MG63 (cell line): ENCODE results near the gene BOK. TPM values are rescaled to one million over a fixed set of nuclear protein-coding genes. Genes with fewer than 3 reads are reported as not detected.

Source experiments
- DNase-seq: peaks from one replicate; pipeline ENCODE4 v3.0.0-alpha.2; 2020
- H3K27me3 ChIP-seq: fragments of 250-450 bp; sonication (Bioruptor Pico); 2 replicates; pipeline ENCODE4 v1.5.1; 2020; ENCODE audit warnings: mild to moderate bottlenecking, moderate library complexity
- H3K36me3 ChIP-seq: fragments of 250-450 bp; sonication (Bioruptor Pico); 2 replicates; pipeline ENCODE4 v1.5.1; 2020; ENCODE audit warnings: mild to moderate bottlenecking, moderate library complexity
- H3K4me3 ChIP-seq: fragments of 250-450 bp; sonication (Bioruptor Pico); 2 replicates; pipeline ENCODE4 v1.5.1; 2020; ENCODE audit warnings: mild to moderate bottlenecking, moderate library complexity
- H3K9me3 ChIP-seq: fragments of 250-450 bp; sonication (Bioruptor Pico); 2 replicates; pipeline ENCODE4 v1.5.1; 2020; ENCODE audit warnings: mild to moderate bottlenecking, moderate library complexity
- total RNA-seq: library from RNA; depleted of rRNA; stranded (reverse); fragments of >200 nt; shearing (Covaris generic); gene quantifications from 2 replicates; pipeline ENCODE4 v1.2.3, GENCODE V29; 2014; ENCODE audit warnings: low replicate concordance; rRNA removed

The BOK gene
- total RNA-seq, 1 experiment from 2014 or later: 1.6 TPM

GRCh38 chr2:241617431-241618154, 59.0 kb downstream of the BOK start:
- DNase-seq: no peak
- H3K36me3 ChIP-seq: peaks cover 44% of the 10 kb centered on the region
- H3K9me3 ChIP-seq: peaks cover 4% of the 10 kb centered on the region; the same call in 1 of the 2 replicates
- H3K4me3 ChIP-seq: no peak overlapping the region
- H3K27me3 ChIP-seq: no peaks in the 10 kb centered on the region

- no peak for DNase-seq
- Histone ChIP-seq H3K4me3 (no peak overlapping the region), H3K9me3 (peaks cover 4% of the 10 kb centered on the region; the same call in 1 of the 2 replicates), H3K36me3 (peaks cover 51% of the 10 kb centered on the region), H3K27me3 (no peaks in the 10 kb centered on the region)
Measured at GRCh38 chr2:241618296-241618805, 59.8 kb downstream of the BOK start.

- DNase-seq: no peak
- H3K27me3 ChIP-seq: no peaks in the 10 kb centered on the region
- H3K4me3 ChIP-seq: no peak overlapping the region
- peaks cover 49% of the 10 kb centered on the region for H3K36me3 ChIP-seq
- H3K9me3 ChIP-seq: peaks cover 4% of the 10 kb centered on the region; the same call in 1 of the 2 replicates
Measured at GRCh38 chr2:241618829-241619228, 60.3 kb downstream of the BOK start.

- H3K9me3 ChIP-seq: peaks cover 4% of the 10 kb centered on the region; the same call in 1 of the 2 replicates
- H3K4me3 ChIP-seq: no peak overlapping the region
- peaks cover 57% of the 10 kb centered on the region for H3K36me3 ChIP-seq
- no peaks in the 10 kb centered on the region for H3K27me3 ChIP-seq
- DNase-seq: no peak
Measured at GRCh38 chr2:241619597-241620418, 61.3 kb downstream of the BOK start.

- Histone ChIP-seq H3K4me3 (no peak overlapping the region), H3K27me3 (no peaks in the 10 kb centered on the region), H3K9me3 (peaks cover 4% of the 10 kb centered on the region; the same call in 1 of the 2 replicates), H3K36me3 (peaks cover 61% of the 10 kb centered on the region)
- peak; percentile 53 for DNase-seq
Measured at GRCh38 chr2:241620419-241620769, 61.8 kb downstream of the BOK start.

Other genes with a start within 250 kb of the BOK start
- 383 and 447 TPM in 2 replicates for gene HDLBP, start 243.1 kb upstream of the BOK start, total RNA-seq
- 348 and 489 TPM in 2 replicates for gene SEPTIN2, start 242.8 kb upstream of the BOK start, total RNA-seq
- 35.6 and 37.4 TPM in 2 replicates for gene FARP2, start 202.5 kb upstream of the BOK start, total RNA-seq
- gene STK25, start 50.2 kb upstream of the BOK start, total RNA-seq: 176 and 432 TPM in 2 replicates
- 72.2 and 110 TPM in 2 replicates for gene THAP4, start 78.4 kb downstream of the BOK start, total RNA-seq
- 47.9 and 83.9 TPM in 2 replicates for gene ATG4B, start 78.9 kb downstream of the BOK start, total RNA-seq
- 48.4 and 87.7 TPM in 2 replicates for gene DTYMK, start 128.1 kb downstream of the BOK start, total RNA-seq
- gene ING5, start 143.3 kb downstream of the BOK start, total RNA-seq: 10.3 and 45.2 TPM in 2 replicates
- gene D2HGDH, start 175.9 kb downstream of the BOK start, total RNA-seq: 18.7 and 28.1 TPM in 2 replicates
- gene GAL3ST2, start 218.1 kb downstream of the BOK start, total RNA-seq: 1.7 TPM in 1 of 2 replicates, not detected in the other